Stimulated activated CD4-positive, alpha-beta T cell treated with anti-CD3 and anti-CD28 coated beads, Interleukin-4, amount 100 ng/mL, for 48 hours (primary cell): ENCODE results near the gene TAP2.
A peak's percentile ranks its signal among the peaks of the same experiment; 100 is the strongest.

Source experiments
- DNase-seq, 2 donors: peaks; one replicate each; pipeline ENCODE4 v3.0.0-alpha.2; 2020; ENCODE audit warnings: low read depth in 2 of 2

The TAP2 gene

GRCh38 chr6:32854376-32855178 is 16.0 kb upstream of the TAP2 start:
- DNase-seq: no peak

- peak; percentile 93 to 94 for DNase-seq
These were observed 15.2 kb upstream of the TAP2 start, which contains the start of the genes PSMB9 and TAP1 for GRCh38 chr6:32853541-32854375. Gene PSMB9 (plus strand): TSS chr6:32854192. CDS start chr6:32854230, 38 bp downstream. Gene TAP1 (minus strand): TSS chr6:32853704. CDS start chr6:32853636, 68 bp downstream.

- DNase-seq: no peak
These were observed 14.5 kb upstream of the TAP2 start for GRCh38 chr6:32852844-32853540.

- no peak for DNase-seq
These were observed 13.7 kb upstream of the TAP2 start for GRCh38 chr6:32852018-32852843.

- DNase-seq: no peak
These were observed 12.5 kb upstream of the TAP2 start for GRCh38 chr6:32851025-32851424.

- no peak for DNase-seq
These were observed 10.6 kb upstream of the TAP2 start for GRCh38 chr6:32849126-32849525.

GRCh38 chr6:32847795-32848194 is 9.3 kb upstream of the TAP2 start:
- no peak for DNase-seq

- no peak for DNase-seq
These were observed 8.5 kb upstream of the TAP2 start for GRCh38 chr6:32847004-32847403.

GRCh38 chr6:32845384-32845884 is 6.9 kb upstream of the TAP2 start:
- no peak for DNase-seq

GRCh38 chr6:32844839-32845383 is 6.4 kb upstream of the TAP2 start:
- DNase-seq: no peak

- peak; percentile 93 to 98 for DNase-seq
These were observed 5.7 kb upstream of the TAP2 start, which contains the start of gene PSMB8 for GRCh38 chr6:32843979-32844838. Gene PSMB8 (minus strand): TSS chr6:32844047. CDS start chr6:32843996, 51 bp downstream.

GRCh38 chr6:32843331-32843978 is 4.9 kb upstream of the TAP2 start:
- no peak for DNase-seq

- DNase-seq: no peak
These were observed 4.2 kb upstream of the TAP2 start for GRCh38 chr6:32842690-32843089.

- DNase-seq: no peak
These were observed 3.6 kb upstream of the TAP2 start for GRCh38 chr6:32842021-32842650.

GRCh38 chr6:32840604-32841246 is 2.2 kb upstream of the TAP2 start:
- no peak for DNase-seq

GRCh38 chr6:32839356-32839755 is 817 bp upstream of the TAP2 start:
- DNase-seq: no peak

GRCh38 chr6:32837651-32838113 is 857 bp downstream of the TAP2 start:
- DNase-seq: no peak

GRCh38 chr6:32836873-32837272 is 1.7 kb downstream of the TAP2 start:
- no peak for DNase-seq
